ENCODE data around the gene ISX. TPM values are rescaled to one million over a fixed set of nuclear protein-coding genes. Genes with fewer than 3 reads are reported as not detected.

Gene ISX
- total RNA-seq, 1 experiment from 2014 or later: 5.6 TPM

GRCh38 chr22:35037089-35037488 lies 28.9 kb upstream of the ISX start:
- TF ChIP-seq CTCF (IDR thresholded peaks at IDR 0.05; ENCODE audit: insufficient read depth in 1 of 2, low read depth in 1 of 2, low read length in 1 of 2, severe bottlenecking in 1 of 2, unreplicated experiment in 1 of 2): peak in 1 of 2 experiments; percentile 44
- Mint-ChIP-seq H3K9me3 (ENCODE audit: unreplicated experiment) (no peaks in the 10 kb centered on the region), H3K36me3 (ENCODE audit: insufficient read depth, unreplicated experiment) (no peaks in the 10 kb centered on the region), H3K27me3 (ENCODE audit: insufficient read depth, unreplicated experiment) (peaks cover 7% of the 10 kb centered on the region), H3K4me1 (ENCODE audit: low read depth, unreplicated experiment) (no peaks in the 10 kb centered on the region), H3K27ac (ENCODE audit: unreplicated experiment) (no peak overlapping the region), H3K4me3 (ENCODE audit: unreplicated experiment) (no peak overlapping the region)
- no peak overlapping the region for H3K4me3 ChIP-seq (ENCODE audit: low read depth, low read length)
- ChIA-PET POLR2A (no interaction called here), CTCF (no interaction called here)
- BruUV-seq (replicated peaks): no TSS peak
- H3K4me1 ChIP-seq: no peaks in the 10 kb centered on the region
- no peaks in the 10 kb centered on the region for H3K9me3 ChIP-seq
- DNase-seq: peak in 1 of 2 experiments; percentile 8
- H3K27me3 ChIP-seq (replicated peaks; ENCODE audit: control insufficient read depth, insufficient read depth, low read length): no peaks in the 10 kb centered on the region
- intact Hi-C loops (cut with micrococcal nuclease; ENCODE audit: unreplicated experiment): no loop called here
- no peaks in the 10 kb centered on the region for H3K36me3 ChIP-seq (ENCODE audit: control insufficient read depth, insufficient read depth, low read length)

- TF ChIP-seq CTCF (IDR thresholded peaks at IDR 0.05; ENCODE audit: insufficient read depth in 1 of 2, low read depth in 1 of 2, low read length in 1 of 2, severe bottlenecking in 1 of 2, unreplicated experiment in 1 of 2): no peak
- no peak overlapping the region for H3K4me3 ChIP-seq (ENCODE audit: low read depth, low read length)
- BruUV-seq (replicated peaks): no TSS peak
- Mint-ChIP-seq H3K27me3 (ENCODE audit: insufficient read depth, unreplicated experiment) (peaks cover 1% of the 10 kb centered on the region), H3K27ac (ENCODE audit: unreplicated experiment) (no peak overlapping the region), H3K4me3 (ENCODE audit: unreplicated experiment) (no peak overlapping the region), H3K4me1 (ENCODE audit: low read depth, unreplicated experiment) (no peaks in the 10 kb centered on the region), H3K9me3 (ENCODE audit: unreplicated experiment) (no peaks in the 10 kb centered on the region), H3K36me3 (ENCODE audit: insufficient read depth, unreplicated experiment) (no peaks in the 10 kb centered on the region)
- H3K27me3 ChIP-seq (replicated peaks; ENCODE audit: control insufficient read depth, insufficient read depth, low read length): no peaks in the 10 kb centered on the region
- H3K36me3 ChIP-seq (ENCODE audit: control insufficient read depth, insufficient read depth, low read length): no peaks in the 10 kb centered on the region
- DNase-seq: no peak
- ChIA-PET CTCF (interaction anchor here (1.1 kb wide), 1 partner anchor 192 kb away, joined by 5 read pairs; no protein-coding TSS in a partner anchor), POLR2A (no interaction called here)
- no peaks in the 10 kb centered on the region for H3K9me3 ChIP-seq
- intact Hi-C loops (cut with micrococcal nuclease; ENCODE audit: unreplicated experiment): no loop called here
- H3K4me1 ChIP-seq: peaks cover 5% of the 10 kb centered on the region; the same call in 1 of the 2 replicates
Measured at GRCh38 chr22:35039625-35040024, 26.3 kb upstream of the ISX start.

- Histone ChIP-seq H3K27me3 (replicated peaks; ENCODE audit: control insufficient read depth, insufficient read depth, low read length) (no peaks in the 10 kb centered on the region), H3K4me1 (peaks cover 5% of the 10 kb centered on the region; the same call in 1 of the 2 replicates), H3K4me3 (ENCODE audit: low read depth, low read length) (no peak overlapping the region), H3K36me3 (ENCODE audit: control insufficient read depth, insufficient read depth, low read length) (no peaks in the 10 kb centered on the region), H3K9me3 (no peaks in the 10 kb centered on the region)
- Mint-ChIP-seq H3K4me1 (ENCODE audit: low read depth, unreplicated experiment) (no peaks in the 10 kb centered on the region), H3K9me3 (ENCODE audit: unreplicated experiment) (no peaks in the 10 kb centered on the region), H3K4me3 (ENCODE audit: unreplicated experiment) (no peak overlapping the region), H3K27me3 (ENCODE audit: insufficient read depth, unreplicated experiment) (peaks cover 3% of the 10 kb centered on the region), H3K27ac (ENCODE audit: unreplicated experiment) (no peak overlapping the region), H3K36me3 (ENCODE audit: insufficient read depth, unreplicated experiment) (no peaks in the 10 kb centered on the region)
- no TSS peak for BruUV-seq (replicated peaks)
- TF ChIP-seq CTCF (IDR thresholded peaks at IDR 0.05; ENCODE audit: insufficient read depth in 1 of 2, low read depth in 1 of 2, low read length in 1 of 2, severe bottlenecking in 1 of 2, unreplicated experiment in 1 of 2): peak; percentile 56 to 58
- DNase-seq: peak in 1 of 2 experiments; percentile 66
- ChIA-PET CTCF (interaction anchor here (0.7 to 1.7 kb wide), 7 partner anchors 23 to 188 kb away, joined by 3 to 49 read pairs (median 6); partner anchors contain the start of gene ISX), POLR2A (no interaction called here)
- intact Hi-C loops (cut with micrococcal nuclease; ENCODE audit: unreplicated experiment): loop anchor here (1.0 kb wide), 2 partner anchors 107 to 188 kb away; no protein-coding TSS in a partner anchor
Measured at GRCh38 chr22:35043252-35043933, 22.6 kb upstream of the ISX start.

Data from Caco-2 (cell line).